Fibroblast of upper back skin (primary cell): ENCODE results near the gene IFIT1B.
"Not testable (repeated sequence)": the region's sequence is repeated elsewhere in the genome, so short reads cannot be mapped to it uniquely, and the experiment has no call there.

Experiments
- DNase-seq: peaks from one replicate; pipeline ENCODE4 v3.0.0-alpha.2; 2013

IFIT1B gene

GRCh38 chr10:89377705-89378637 is at the start of gene IFIT1B:
Gene IFIT1B (plus strand): TSS chr10:89378056. CDS start chr10:89378136, 80 bp downstream.
- no peak for DNase-seq

- no peak for DNase-seq
These were observed 48.7 kb upstream of the IFIT1B start for GRCh38 chr10:89329151-89329550.

GRCh38 chr10:89330014-89330413 is 47.8 kb upstream of the IFIT1B start:
- DNase-seq: not testable (repeated sequence)

GRCh38 chr10:89330537-89331212 is 47.2 kb upstream of the IFIT1B start:
- peak; percentile 42 for DNase-seq

GRCh38 chr10:89331487-89332122 is 46.3 kb upstream of the IFIT1B start:
- not testable (repeated sequence) for DNase-seq

- peak; percentile 59 for DNase-seq
These were observed 45.7 kb upstream of the IFIT1B start for GRCh38 chr10:89332123-89332633.

GRCh38 chr10:89335226-89335625 is 42.6 kb upstream of the IFIT1B start:
- DNase-seq: no peak

GRCh38 chr10:89336241-89336640 is 41.6 kb upstream of the IFIT1B start:
- no peak for DNase-seq

GRCh38 chr10:89337484-89337883 is 40.4 kb upstream of the IFIT1B start:
- DNase-seq: peak; percentile 52

GRCh38 chr10:89338713-89339112 is 39.1 kb upstream of the IFIT1B start:
- DNase-seq: no peak

GRCh38 chr10:89339875-89340274 is 38.0 kb upstream of the IFIT1B start:
- DNase-seq: no peak

GRCh38 chr10:89341649-89342048 is 36.2 kb upstream of the IFIT1B start:
- DNase-seq: no peak

GRCh38 chr10:89342206-89342958 is 35.5 kb upstream of the IFIT1B start:
- peak; percentile 73 for DNase-seq

GRCh38 chr10:89343089-89343767 is 34.6 kb upstream of the IFIT1B start:
- DNase-seq: no peak

GRCh38 chr10:89344156-89344555 is 33.7 kb upstream of the IFIT1B start:
- no peak for DNase-seq

GRCh38 chr10:89345367-89346000 is 32.4 kb upstream of the IFIT1B start:
- DNase-seq: no peak

- peak; percentile 62 for DNase-seq
These were observed 31.2 kb upstream of the IFIT1B start for GRCh38 chr10:89346405-89347254.

GRCh38 chr10:89347701-89348457 is 30.0 kb upstream of the IFIT1B start:
- no peak for DNase-seq

GRCh38 chr10:89348481-89348880 is 29.4 kb upstream of the IFIT1B start:
- no peak for DNase-seq

- no peak for DNase-seq
These were observed 28.9 kb upstream of the IFIT1B start for GRCh38 chr10:89348975-89349374.
